Activated CD4-positive, alpha-beta T cell treated with anti-CD3 and anti-CD28 coated beads, Interleukin-2, Interleukin-4, amounts not matched to agents 100 ng/mL and 50 ng/mL, durations not matched to agents 16 hours and 8 hours (primary cell): ENCODE data around the gene KIRREL1.
"Not testable (repeated sequence)": the region's sequence is repeated elsewhere in the genome, so short reads cannot be mapped to it uniquely, and the experiment has no call there.

ENCODE experiments used
- DNase-seq: peaks from one replicate; pipeline ENCODE4 v3.0.0-alpha.2; 2020; ENCODE audit warnings: low spot score

Gene KIRREL1

DNA sequence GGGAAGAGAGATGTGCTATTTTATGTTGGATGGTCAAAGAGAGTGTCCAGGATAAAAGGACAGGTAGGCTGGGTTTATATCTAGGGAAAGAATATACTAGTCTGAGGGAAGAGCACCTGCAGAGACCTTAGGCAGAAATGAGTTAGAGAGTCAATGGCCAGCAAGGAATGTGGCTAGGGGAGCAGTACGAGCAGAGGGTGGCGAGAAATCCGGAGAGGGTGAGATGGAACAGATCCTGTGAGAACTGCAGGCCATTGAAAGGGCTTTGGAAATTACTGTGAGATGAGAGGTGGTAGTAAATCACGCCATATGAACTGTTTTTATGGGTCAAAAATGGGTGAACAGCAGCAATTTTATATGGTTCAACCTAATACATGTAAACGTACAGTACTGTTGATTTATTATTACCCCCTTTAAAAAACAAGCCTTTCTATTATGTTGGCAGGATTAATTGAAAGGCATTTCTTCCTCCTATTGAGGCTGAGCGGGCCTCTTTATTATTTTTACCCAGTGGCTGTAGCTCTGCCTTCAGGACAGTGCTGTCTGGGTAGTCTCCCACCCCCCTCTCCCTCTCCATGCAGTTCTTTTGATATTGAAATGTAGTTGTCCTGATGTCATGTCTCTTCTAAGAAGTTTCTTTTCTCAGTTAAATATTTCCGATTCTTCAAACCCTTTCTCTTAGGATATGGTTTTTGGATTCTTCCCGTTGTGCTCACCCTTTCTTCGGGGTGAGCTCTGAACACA is 112.1 kb downstream of the KIRREL1 start:
- DNase-seq = no peak

DNA sequence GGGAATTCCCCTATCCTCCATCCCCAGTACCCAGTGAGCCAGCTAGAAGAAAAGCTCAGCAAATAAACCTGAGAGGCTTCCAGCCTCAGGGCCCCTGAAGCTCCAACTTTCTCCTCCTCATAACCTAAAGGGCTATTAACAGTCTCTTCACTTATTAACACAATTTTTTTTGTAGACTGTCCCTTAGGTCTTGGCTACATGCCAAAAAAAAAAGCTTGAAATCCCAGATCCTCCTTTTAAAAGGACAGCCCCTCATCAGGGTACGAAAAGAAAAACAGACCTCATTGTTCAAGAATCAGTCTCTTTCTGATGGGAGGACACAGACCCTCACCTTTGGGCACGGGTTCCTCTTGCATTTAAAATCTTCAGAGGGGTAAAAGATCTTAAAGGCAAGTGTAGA is 114.5 kb downstream of the KIRREL1 start:
- DNase-seq = no peak

DNA sequence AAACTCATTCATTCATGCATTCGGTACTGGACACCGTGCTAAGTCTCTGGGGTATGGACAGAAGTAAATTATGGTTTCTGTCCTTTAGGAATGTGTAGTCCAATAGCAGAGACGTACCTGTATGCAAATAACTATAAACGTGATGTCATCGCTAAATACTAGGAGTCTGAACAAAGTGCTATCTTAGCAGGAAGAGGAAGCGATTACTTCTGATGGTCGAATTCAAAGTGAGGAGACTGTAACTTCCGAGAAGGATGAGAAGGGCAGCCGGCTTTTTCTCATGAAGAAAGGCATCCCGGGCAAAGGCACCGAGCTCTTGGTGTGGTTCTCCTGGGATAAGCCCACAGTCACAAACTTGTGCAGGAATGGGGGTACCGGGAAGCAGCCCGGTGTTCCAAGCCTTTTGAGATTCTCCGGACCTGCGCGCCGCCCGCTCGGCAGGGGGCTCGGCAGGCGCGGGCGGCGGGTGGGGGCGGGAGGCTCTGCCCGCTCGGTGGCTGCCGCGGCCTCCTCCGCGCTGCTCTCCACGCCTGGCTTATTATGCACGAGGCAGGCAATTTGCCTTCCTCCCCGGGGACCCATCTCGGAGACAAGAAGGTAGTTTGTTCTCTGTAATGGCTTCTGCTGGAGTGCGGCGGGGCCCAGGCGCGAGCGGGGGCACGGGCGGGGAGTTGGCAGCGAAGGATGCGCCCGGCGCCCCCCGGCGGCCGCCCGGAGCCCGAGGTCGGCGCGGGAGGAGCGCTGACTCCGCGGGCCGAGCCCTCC is 119.7 kb downstream of the KIRREL1 start:
- DNase-seq = peak; percentile 3

DNA sequence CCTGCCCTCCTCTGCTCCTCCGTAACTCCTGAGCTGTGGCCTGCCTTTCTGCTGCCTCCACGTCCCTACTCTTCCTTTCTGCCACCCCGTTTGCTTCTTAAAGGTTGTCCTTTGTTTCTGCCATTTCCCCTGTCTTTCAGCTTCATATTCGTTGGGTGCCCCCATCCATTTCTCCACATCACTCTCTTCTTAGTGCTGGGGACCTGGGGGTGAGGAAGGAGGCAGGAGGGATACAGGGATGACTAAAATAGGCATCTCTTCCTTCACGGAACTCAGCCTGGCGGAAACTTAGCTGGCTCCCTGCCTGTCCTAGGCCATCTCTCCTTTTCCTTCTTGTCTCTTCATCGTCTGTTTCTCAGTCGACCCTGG is 120.3 kb downstream of the KIRREL1 start:
- no peak for DNase-seq

DNA sequence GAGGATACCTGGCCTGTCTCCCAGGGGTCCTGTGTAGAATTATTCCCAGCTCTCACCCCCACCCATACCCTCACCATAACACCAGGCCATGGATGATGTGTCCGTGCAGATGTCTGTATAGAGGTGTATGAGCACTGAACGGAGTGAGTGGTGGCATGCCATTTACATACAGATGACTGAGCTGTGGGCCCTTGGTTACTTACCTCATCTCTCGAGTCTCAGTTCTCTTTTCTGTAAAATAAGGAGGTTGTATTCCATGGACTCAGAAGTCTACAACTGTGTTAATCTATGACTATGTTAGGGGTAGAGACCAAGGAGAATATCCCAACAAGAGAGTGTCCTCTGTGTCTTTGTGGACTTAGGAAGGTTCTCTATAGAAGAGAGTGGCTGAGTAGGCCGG is 121.7 kb downstream of the KIRREL1 start:
- DNase-seq = no peak

DNA sequence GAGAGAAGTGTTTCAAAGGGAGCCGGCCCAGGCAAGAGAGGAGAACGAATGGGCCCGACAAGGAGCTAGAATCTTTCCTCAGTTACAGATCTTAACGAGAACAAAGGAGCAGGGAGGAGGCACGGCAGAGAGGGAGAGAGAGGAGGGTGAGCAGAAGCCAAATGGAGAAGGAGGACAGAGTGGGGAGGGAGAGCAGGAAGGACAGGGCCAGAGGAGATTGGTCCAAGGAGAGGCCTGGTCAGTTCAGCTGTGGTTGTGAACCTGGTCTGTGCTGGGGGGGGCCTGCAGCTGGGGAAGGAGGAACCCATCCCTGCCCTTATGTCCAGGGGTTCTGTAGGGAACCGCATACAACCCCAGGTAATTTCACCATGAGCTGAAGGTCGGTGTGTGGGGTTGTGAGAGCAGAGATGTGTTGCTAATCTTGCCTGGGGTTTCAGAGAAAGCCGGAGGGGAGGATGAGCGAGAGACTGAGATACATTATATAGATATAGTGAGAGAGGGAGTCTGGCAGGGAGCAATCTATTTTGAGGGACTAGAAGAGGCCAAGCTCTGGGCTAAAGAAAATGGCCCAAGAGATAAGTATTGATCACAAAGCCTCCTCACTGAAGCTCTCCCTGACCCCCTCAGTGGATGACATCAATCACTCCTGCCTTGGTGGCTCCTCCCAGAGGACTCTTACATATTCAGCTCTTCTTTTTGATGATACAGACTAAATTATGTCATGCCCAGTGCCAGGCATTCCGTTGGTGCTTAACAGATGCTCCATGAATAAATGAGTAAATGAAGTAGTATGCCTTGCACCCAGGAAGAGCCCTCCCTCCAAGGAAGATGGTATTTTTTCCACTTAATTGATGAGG is 123.1 kb downstream of the KIRREL1 start:
- DNase-seq = no peak

DNA sequence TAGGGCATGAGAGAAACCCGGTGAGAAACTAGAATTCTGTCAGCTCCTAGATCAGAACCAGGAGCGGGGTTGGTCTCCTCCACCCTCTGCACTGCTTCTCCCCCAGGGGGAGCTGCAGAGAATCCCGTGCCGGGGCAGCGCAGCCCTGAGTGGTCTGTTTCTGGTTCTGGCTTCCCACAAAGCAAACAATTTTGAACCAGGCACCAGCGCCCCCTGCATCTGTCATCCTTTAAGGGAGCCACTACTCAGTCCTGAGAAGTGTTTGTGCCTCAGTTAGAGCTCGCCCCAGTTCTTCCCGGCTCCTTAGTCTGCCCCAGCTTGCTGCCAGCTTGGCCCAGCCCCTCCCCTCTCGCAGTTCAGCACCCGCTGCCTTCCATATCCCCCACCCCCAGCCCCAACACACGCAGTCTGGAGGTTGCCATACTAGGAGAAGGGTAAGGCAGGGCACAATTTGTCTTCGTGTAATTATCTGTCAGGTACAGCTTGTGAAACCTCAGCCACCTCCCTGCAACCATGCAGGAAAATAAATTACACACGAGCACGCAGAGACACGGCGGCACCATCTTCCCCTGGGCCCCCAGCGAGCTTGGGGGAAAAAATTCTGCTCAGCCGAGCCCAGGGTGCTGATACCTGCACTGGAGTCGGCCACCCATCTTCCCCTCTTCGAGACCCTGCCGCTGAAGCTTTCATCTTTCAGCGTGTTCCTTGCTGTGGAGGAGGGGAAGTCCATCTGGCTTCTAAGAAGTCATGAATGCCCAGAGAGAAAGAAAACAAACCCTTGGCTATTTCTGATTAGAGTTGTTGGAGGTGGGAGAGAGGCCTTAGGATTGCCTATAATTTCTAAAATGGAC is 124.6 kb downstream of the KIRREL1 start:
- DNase-seq = peak; percentile 30

DNA sequence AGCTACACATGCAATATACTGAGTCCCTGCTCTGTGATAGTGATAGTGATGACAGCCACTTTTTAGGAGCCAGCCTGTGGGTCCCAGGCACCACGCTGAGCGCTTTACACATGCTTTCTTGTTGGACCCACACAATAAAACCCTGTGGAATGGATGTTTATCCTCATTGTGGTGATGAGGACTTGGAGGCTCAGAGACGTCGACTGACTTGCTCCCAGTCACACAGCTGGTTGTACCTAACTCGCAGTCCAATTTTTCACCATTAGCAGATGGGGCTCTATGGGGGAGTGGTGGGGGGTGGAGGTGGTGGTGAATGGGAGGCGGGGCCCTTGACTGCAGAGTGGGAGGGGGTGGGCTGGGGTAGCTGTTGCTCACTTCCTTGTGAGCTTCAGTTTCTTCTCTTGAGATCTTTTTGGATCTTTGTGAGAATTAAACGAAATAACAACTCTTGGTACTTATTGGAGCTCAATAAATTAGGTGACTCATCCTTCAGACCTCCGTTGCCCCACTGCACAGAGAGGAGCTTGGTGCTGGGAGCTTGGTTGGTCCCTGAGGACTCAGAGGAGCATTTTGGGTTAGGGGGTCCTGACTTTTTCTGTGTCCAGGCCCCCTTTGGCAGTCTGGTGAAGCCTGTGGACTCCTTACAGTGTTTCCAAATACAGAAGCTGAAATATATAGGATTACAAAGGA is 125.4 kb downstream of the KIRREL1 start:
- no peak for DNase-seq

DNA sequence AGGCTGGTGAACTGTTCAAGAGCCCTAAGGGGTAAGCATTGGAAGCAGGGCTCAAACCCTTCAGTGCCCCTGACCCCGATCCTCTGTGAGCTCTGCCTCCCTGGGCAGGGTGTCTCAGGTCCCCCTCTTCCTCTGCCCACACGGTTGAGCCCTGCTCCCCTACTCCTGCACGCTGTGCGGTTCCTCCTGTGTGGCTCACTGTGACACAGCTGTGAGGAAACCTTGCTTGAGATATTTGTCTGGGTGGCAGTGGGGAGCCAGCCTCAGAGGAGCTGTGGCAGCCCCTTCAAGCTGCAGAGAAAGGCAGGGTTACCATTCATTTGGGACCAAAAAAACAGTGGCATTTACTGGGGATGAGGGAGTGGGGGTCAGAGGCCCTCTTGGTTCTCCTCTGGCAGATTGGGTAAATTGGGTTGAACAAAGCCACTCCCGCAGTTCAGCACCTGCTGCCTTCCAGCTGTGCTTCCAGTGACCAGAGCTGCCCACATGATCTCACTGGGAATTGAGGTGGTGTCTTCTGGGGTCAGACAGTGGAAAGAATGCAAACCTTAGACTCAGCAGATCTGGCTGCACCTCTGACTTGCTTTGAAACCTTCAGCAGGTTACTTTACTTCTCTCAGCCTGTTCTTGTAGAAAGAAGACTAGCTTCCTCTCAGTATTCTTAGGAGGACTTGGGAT is 126.7 kb downstream of the KIRREL1 start:
- no peak for DNase-seq

DNA sequence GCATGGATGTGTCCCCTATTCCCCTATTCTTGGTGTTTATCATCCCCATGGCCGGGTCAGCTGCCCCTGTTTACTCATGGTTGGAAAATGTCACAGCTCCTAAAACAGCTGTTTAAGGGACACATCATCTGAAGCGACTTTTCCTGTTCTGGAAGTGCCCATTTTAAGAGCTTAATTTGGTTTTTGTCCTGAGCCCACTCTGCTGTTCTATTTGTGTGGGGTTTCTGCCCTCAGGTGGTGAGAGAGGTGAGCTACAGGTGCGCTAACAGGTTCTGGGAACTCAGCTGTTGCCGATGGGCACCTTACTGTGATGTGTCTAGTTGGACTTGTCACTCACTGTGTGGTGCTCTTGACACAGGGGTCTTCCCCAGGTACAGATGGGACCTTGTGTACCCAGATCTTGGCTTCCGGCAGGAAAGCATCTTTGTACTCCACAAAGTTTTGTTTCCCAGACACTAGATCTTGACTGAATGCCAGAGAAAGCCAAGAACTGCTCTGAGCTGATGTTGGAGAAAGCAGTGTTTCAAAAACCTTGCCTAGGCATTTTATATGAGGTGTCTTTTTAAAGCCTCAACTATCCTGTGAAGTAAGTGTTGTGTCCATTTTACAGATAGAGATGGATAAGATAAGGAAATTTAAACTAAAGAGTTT is 128.3 kb downstream of the KIRREL1 start:
- DNase-seq = peak; percentile 11

DNA sequence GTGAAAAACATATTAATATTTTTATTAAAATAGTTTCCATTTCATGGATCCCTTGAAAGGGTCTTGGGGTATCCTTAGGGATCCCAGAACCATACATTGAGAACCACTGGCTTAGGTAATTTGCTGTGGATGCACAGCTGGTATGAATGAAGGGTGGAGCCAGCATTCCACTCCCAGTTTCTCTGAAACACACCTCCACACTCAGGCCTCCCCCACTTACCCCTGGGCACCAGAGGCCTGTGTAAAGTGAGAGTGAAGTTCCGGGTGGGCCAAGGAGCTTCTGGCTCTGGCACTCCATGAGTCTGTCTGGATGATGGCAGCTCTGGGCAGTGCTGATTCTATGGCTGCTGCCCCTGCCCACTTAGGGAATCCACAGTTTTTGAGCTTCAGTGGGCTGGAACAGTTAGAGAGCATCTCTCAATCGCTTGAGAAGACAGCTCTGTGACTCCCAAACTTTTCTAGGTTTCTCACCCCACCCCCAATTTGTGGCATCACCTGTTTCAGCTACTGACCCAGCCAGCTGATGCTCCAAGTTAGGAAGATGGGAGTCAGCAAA is 129.5 kb downstream of the KIRREL1 start:
- DNase-seq = no peak

DNA sequence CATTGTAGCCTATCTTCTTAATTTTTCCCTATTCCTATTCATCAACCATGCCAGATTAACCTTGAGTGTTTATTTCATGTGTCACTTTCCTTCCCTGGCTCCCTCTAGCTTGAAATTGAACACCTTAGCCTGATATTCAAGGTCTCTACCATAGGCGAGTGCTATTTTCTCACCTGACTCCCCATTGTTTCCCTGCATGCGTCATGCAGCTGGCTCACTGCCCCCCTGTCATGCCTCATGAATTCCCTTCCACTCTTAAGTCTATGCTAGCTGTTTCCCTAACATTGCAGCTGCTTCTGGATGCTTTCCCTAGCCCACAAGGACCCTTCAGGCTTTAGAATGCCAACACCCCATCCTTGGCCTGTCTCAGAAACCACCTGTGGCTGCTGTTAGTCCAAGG is 130.6 kb downstream of the KIRREL1 start:
- no peak for DNase-seq

DNA sequence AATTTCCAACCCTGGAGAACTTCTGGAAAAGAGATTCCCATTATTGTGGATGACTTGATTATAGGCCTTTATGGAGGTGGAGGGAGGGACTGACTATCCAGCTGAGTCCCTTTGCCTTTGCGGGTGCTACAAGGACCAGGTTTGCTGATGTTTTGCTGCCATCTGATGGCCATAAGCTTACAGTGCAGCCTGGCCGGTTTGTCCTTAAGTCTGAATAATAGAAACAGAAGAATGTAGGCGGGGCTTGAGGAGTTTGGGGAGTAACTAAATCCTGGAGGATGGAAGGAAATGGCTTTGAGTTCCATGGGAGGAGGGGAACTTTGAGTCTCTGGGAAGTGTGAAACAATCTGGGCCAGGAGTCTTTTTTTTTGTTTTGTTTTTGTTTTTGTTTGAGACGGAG is 131.6 kb downstream of the KIRREL1 start:
- DNase-seq = peak; percentile 70

DNA sequence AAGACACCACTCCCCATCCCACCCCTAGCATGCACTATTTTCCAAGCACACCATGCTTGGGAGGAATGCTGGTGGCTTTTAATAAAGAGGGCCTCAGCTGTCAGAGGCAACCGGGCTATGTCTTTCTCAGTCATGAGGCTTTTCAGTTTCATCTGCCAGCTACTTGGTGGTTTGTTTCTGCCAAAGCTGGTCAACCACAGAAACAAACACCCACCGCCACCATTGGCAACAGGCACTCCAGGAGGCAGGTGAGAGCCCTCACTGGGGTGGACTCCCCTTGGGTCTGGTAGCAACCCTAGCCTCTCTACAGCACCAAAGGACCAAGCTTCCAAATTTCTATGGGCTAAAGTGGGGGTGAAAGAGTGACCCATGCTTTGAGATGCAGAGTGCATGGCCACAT is 133.0 kb downstream of the KIRREL1 start:
- peak; percentile 33 for DNase-seq

DNA sequence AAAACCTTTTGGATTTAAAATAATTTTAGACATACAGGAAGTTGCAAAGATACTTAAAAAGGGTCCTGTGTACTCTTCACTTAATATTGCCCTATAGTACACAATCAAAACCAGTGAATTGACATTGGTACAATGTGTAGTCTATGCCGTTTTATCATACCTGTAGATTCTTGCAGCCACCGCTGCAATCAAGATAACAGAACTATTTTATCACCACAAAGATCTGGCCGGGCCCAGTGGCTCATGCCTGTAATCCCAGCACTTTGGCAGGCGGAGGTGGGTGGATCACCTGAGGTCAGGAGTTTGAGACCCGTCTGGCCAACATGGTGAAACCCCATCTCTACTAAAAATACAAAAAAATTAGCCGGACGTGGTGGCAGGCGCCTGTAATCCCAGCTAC is 135.1 kb downstream of the KIRREL1 start:
- not testable (repeated sequence) for DNase-seq

DNA sequence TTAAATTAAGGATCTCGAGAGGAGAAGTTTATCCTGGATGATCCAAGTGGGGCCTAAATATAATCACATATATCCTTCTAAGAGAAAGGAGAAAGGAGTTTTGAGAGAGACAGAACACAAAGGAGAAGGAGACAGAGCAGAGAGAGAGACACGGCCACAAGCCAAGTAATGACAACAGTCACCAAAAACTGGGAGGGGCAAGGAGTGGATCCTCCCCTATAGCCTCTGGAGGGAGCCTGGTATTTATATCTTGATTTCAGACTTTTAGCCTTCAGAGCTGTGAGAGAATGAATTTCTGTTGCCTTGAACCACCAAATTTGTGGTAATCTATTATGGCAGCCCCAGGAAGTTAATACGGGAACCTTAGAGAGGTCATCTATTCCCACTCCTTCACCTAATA is 137.8 kb downstream of the KIRREL1 start:
- DNase-seq = no peak

DNA sequence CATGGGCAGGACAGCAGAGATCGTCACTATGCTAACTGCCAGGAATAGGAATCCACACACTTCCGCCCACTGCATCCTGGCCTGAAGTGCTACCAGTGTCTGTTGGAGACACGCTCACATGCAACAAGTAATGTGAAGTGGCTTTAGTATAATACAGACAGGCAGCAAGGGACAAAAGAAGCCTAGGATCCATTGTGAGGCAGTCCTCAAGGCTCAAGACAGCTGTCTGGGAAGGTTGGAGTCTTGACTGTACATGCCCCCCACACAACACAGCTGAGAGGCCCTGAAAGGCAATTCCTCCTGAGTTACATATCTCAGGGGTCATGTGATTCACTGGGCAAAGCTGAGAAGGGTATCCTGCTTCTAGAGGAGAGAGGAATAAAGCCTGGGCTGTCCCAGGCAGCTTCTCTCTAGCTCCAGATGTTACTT is 147.3 kb downstream of the KIRREL1 start:
- DNase-seq = no peak

DNA sequence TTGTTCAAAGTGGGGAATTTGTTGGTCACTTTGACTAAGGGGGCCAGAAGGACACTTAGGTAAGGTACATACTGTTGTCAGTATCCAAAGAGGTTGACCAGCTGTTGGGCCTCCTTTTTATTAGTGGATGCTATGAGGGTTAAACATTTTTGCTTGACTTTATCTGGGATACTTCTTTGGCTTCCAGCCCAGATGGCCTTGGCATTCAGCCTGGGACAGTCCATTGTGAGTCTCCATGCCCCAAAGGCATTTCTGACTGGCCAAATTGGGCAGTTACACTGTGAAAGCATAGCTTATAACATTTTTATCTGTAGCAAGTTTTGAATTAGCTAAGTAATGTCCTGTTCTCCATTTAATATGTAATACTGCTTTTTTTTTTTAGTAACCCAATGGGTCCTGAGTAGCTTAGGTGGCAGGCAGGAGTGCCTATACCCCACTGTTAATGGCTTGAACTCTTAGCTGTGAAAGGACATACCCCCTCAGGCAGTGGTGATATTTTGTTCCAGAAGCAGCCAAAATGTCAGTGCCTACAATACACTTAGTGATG is 151.8 kb downstream of the KIRREL1 start:
- no peak for DNase-seq

DNA sequence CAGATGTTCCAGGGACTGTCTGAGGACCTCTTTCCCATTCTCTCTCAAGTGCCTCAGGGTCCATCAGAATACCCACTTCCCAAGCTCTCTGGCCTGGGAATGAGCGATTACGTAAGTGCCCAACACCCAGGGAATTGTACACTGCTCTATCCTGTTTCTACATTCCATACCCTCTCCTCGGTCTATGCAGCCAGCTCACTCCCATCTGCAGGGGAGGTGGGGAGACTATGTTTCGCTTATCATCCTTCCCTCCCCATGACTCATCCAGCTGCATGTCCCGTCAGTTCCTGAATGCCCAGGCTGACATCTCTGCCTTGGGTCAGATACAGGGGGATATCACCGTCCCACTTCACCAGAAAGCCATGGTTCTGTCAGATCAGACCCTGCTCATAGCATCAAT is 152.7 kb downstream of the KIRREL1 start:
- no peak for DNase-seq
